TTC549 (cell line): ENCODE data around the gene BCL6B.
"Not testable (repeated sequence)": the region's sequence is repeated elsewhere in the genome, so short reads cannot be mapped to it uniquely, and the experiment has no call there.

Experiments
- FAIRE-seq: peaks from 2 replicates; lab custom pipeline; 2012; peaks lifted over from hg19 to GRCh38; lab: Jason Lieb, UNC

BCL6B gene

GRCh38 chr17:7022781-7023571 lies at the start of gene BCL6B:
Gene BCL6B, plus strand, starts transcription at chr17:7023050. Its CDS starts 622 bp downstream, at chr17:7023672.
- no peak for FAIRE-seq

GRCh38 chr17:6979440-6979839 lies 43.4 kb upstream of the BCL6B start:
- FAIRE-seq: not testable (repeated sequence)

GRCh38 chr17:6981426-6981825 lies 41.4 kb upstream of the BCL6B start:
- FAIRE-seq: no peak

- no peak for FAIRE-seq
Observed at GRCh38 chr17:6985266-6985665, 37.6 kb upstream of the BCL6B start.

GRCh38 chr17:6986676-6987075 lies 36.2 kb upstream of the BCL6B start:
- no peak for FAIRE-seq

GRCh38 chr17:6989779-6990178 lies 33.1 kb upstream of the BCL6B start:
- FAIRE-seq: no peak

- FAIRE-seq: not testable (repeated sequence)
Observed at GRCh38 chr17:6993613-6994056, 29.2 kb upstream of the BCL6B start.

- no peak for FAIRE-seq
Observed at GRCh38 chr17:6994118-6994598, 28.7 kb upstream of the BCL6B start.

GRCh38 chr17:6994666-6995256 lies 28.1 kb upstream of the BCL6B start:
- FAIRE-seq: no peak

GRCh38 chr17:6995500-6996255 lies 27.2 kb upstream of the BCL6B start, which contains the start of gene ALOX12:
Gene ALOX12, plus strand, starts transcription at chr17:6996049. Its CDS starts 69 bp downstream, at chr17:6996118.
- FAIRE-seq: no peak

GRCh38 chr17:6996256-6997011 lies 26.4 kb upstream of the BCL6B start:
- no peak for FAIRE-seq

GRCh38 chr17:6997171-6997570 lies 25.7 kb upstream of the BCL6B start:
- no peak for FAIRE-seq

- no peak for FAIRE-seq
Observed at GRCh38 chr17:6998855-6999508, 23.9 kb upstream of the BCL6B start.

- FAIRE-seq: no peak
Observed at GRCh38 chr17:7001318-7001961, 21.4 kb upstream of the BCL6B start.

- no peak for FAIRE-seq
Observed at GRCh38 chr17:7002288-7003047, 20.4 kb upstream of the BCL6B start.

- FAIRE-seq: no peak
Observed at GRCh38 chr17:7003745-7004144, 19.1 kb upstream of the BCL6B start.

- peak; percentile 77 for FAIRE-seq
Observed at GRCh38 chr17:7004398-7005253, 18.2 kb upstream of the BCL6B start.

- no peak for FAIRE-seq
Observed at GRCh38 chr17:7005716-7006115, 17.1 kb upstream of the BCL6B start.

- FAIRE-seq: no peak
Observed at GRCh38 chr17:7007143-7007542, 15.7 kb upstream of the BCL6B start.
